GM12878 (cell line): ENCODE data around the gene LONRF2. TPM values are rescaled to one million over a fixed set of nuclear protein-coding genes. Genes with fewer than 3 reads are reported as not detected.

Experiments used
- ATAC-seq: fragments of 200-7000 bp; cut with Tn5 transposase; 3 replicates; pipeline ENCODE4 v1.9.1; 2020; ENCODE audit warnings: mild to moderate bottlenecking, moderate library complexity
- BruUV-seq: library from RNA; stranded (reverse); fragments of 400-500 nt; replicated peaks from 2 replicates; lab custom pipeline; 2021; lab: Mats Ljungman, UMichigan
- CTCF ChIA-PET: fragments of 300-600 bp; sonication (Branson Sonifier 250); formaldehyde crosslinking; extraction: SDS; loops from one replicate; lab custom pipeline; 2021; ENCODE audit warnings: inconsistent platforms; lab: Yijun Ruan, JAX
- POLR2A ChIA-PET: fragments of 350-600 bp; formaldehyde crosslinking; extraction: SDS; loops from one replicate; lab custom pipeline; 2021; ENCODE audit warnings: inconsistent platforms; lab: Charles Lee
- RAD21 ChIA-PET: fragments of 300-600 bp; sonication (Branson Sonifier 250); formaldehyde crosslinking; loops from one replicate; lab custom pipeline; 2023; ENCODE audit warnings: antibody characterized with exemption; ENCODE audit not compliant: unreplicated experiment; lab: Charles Lee
- SMC1A ChIA-PET: fragments of 300-600 bp; sonication (Branson Sonifier 250); formaldehyde crosslinking; loops from one replicate; lab custom pipeline; 2023; ENCODE audit not compliant: unreplicated experiment, uncharacterized antibody; lab: Charles Lee
- DNase-seq: peaks from one replicate; pipeline ENCODE4 v3.0.0-alpha.2; 2011; ENCODE audit warnings: low read depth, low spot score
- FAIRE-seq: peaks from 3 replicates; lab custom pipeline; 2011; peaks lifted over from hg19 to GRCh38; lab: Jason Lieb, UNC
- H2AFZ ChIP-seq: 2 replicates; pipeline ENCODE4 v1.6.0; 2011; ENCODE audit warnings: low read depth, low read length, control low read depth; ENCODE audit not compliant: control insufficient read depth
- H3K27ac ChIP-seq: 2 replicates; pipeline ENCODE4 v1.5.1; 2011; ENCODE audit warnings: control low read depth; ENCODE audit not compliant: control insufficient read depth, insufficient read depth
- H3K27me3 ChIP-seq, 2 experiments: replicated peaks in 1 of 2; 2 replicates each; pipeline versions ENCODE4 v1.6.0 to v1.6.1; 2011; ENCODE audit warnings: low read length in 1 of 2; ENCODE audit not compliant: control insufficient read depth in 2 of 2, insufficient read depth in 2 of 2
- H3K36me3 ChIP-seq, 2 experiments: 2 replicates each; pipeline ENCODE4 v1.5.1; 2011; ENCODE audit warnings: low read length in 1 of 2; ENCODE audit not compliant: control insufficient read depth in 2 of 2, insufficient read depth in 2 of 2
- H3K4me1 ChIP-seq: 2 replicates; pipeline ENCODE4 v1.6.1; 2011; ENCODE audit warnings: mild to moderate bottlenecking, low read length, moderate library complexity, mixed read lengths; ENCODE audit not compliant: control insufficient read depth, insufficient read depth
- H3K4me2 ChIP-seq: 2 replicates; pipeline ENCODE4 v1.6.0; 2011; ENCODE audit warnings: control low read depth; ENCODE audit not compliant: control insufficient read depth, insufficient read depth
- H3K4me3 ChIP-seq: fragments of 200-600 bp; sonication (generic); 2 replicates; pipeline ENCODE4 v1.5.1; 2016
- H3K79me2 ChIP-seq: 2 replicates; pipeline ENCODE4 v1.6.0; 2011; ENCODE audit warnings: low read length; ENCODE audit not compliant: control insufficient read depth, insufficient read depth
- H3K9ac ChIP-seq: 2 replicates; pipeline ENCODE4 v1.8.0; 2011; ENCODE audit warnings: low read length, control low read depth, mixed read lengths; ENCODE audit not compliant: control insufficient read depth, insufficient read depth
- H3K9me3 ChIP-seq: replicated peaks from 3 replicates; pipeline ENCODE4 v1.5.1; 2011; ENCODE audit warnings: mild to moderate bottlenecking, low read length; ENCODE audit not compliant: control insufficient read depth, insufficient read depth
- H4K20me1 ChIP-seq: 2 replicates; pipeline ENCODE4 v1.6.0; 2011; ENCODE audit not compliant: control insufficient read depth, insufficient read depth
- FOXK2 ChIP-seq: fragments of 450-650 bp; IDR thresholded peaks from 2 replicates; pipeline ENCODE4 v1.6.1; 2017; ENCODE audit warnings: mild to moderate bottlenecking, moderate library complexity
- MTA3 ChIP-seq: IDR thresholded peaks from 2 replicates; pipeline ENCODE4 v1.6.1; 2012; ENCODE audit warnings: low read length, inconsistent platforms, borderline replicate concordance
- NR2F1 ChIP-seq: fragments of 450-650 bp; conservative IDR thresholded peaks from 2 replicates; pipeline ENCODE4 v1.6.1; 2017; ENCODE audit warnings: mild to moderate bottlenecking
- PAX5 ChIP-seq: IDR thresholded peaks from 2 replicates; pipeline ENCODE4 v1.6.1; 2011; ENCODE audit warnings: low read depth, low read length, borderline replicate concordance
- RAD21 ChIP-seq: IDR thresholded peaks from 2 replicates; pipeline ENCODE4 v1.6.1; 2011; ENCODE audit warnings: mild to moderate bottlenecking, low read depth, low read length, moderate library complexity; ENCODE audit not compliant: insufficient read depth
- SKIL ChIP-seq: fragments of 450-650 bp; IDR thresholded peaks from 2 replicates; pipeline ENCODE4 v1.6.1; 2017; ENCODE audit warnings: mild to moderate bottlenecking, low read depth, inconsistent platforms; ENCODE audit not compliant: poor library complexity, severe bottlenecking
- WGBS: methylation state at CpG from one replicate; pipeline ENCODE4 v1.1.6; 2016; ENCODE audit warnings: low lambda C conversion rate; ENCODE audit not compliant: insufficient replicate concordance, insufficient coverage; ENCODE audit errors: missing lambda C conversion rate; 5-methylcytosine and 5-hydroxymethylcytosine counted together
- in situ Hi-C: fragments of 300-500 bp; cut with MboI; formaldehyde crosslinking; loops from 9 replicates; pipeline ENCODE4 v1.14.3; 2018; ENCODE audit warnings: mixed read lengths
- intact Hi-C: fragments of 100-400 bp; cut with micrococcal nuclease; formaldehyde crosslinking; loops from one replicate; pipeline ENCODE4 v1.14.2; 2022; ENCODE audit not compliant: unreplicated experiment
- polyA plus RNA-seq, 11 experiments: library from polyadenylated mRNA; depleted of rRNA in 4 of 11; unstranded in 6 of 11; stranded (reverse) in 5 of 11; fragments of >200 nt; fragmentation: Nextera tagmentation in 4 of 11; fragmentation: Illumina TruSeq in 1 of 11; extraction: Ambion mirVana in 4 of 11; extraction: Trizol in 1 of 11; gene quantifications; 1 replicate in 1 of 11; 2 replicates in 10 of 11; pipeline versions ENCODE4 v1.2.1 to v1.2.3, GENCODE V29; 2011 to 2016; ENCODE audit warnings: inconsistent platforms in 2 of 11, missing spikeins in 2 of 11, low read depth in 1 of 11
- total RNA-seq, 4 experiments: library from RNA; depleted of rRNA in 3 of 4; stranded (reverse); fragments of >200 nt in 3 of 4; fragmentation: Illumina TruSeq in 1 of 4; extraction: Trizol in 1 of 4; gene quantifications; 2 replicates each; pipeline versions ENCODE4 v1.2.1 to v1.2.3, GENCODE V29; 2013 to 2021

The LONRF2 gene
- total and polyA plus RNA-seq, 10 of the 15 experiments (the other 5 are each of a cell fraction or from before 2014, with no cell fraction given), result under 0.01 to 0.04 (median 0.01) TPM; not detected in 4

DNA sequence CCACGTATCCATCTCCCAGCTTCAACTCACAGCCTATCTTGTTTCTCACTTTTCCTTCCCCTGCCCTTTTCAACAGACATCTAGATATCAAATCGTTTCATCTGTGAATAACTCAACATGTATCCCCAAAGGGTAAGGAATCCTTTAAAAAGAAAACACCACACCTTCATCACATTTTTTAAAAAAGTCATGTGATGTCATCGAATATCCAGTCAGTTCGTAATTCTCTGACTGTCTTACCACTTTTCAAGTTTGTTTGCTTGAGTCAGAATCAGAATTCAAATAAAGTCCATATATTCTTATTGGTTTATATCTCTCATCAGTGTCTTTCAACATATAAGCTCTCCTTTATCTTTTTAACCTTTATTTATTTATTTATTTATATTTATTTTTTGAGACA lies 5.4 kb upstream of the LONRF2 start:
- ATAC-seq (no peak), FAIRE-seq (no peak), DNase-seq (no peak)
- WGBS, result 46% methylated on average over 4 of the region's 4 CpGs
- Histone ChIP-seq H4K20me1 (no peaks in the 10 kb centered on the region), H3K36me3 (no peaks in the 10 kb centered on the region), H3K4me2 (no peak overlapping the region), H3K9ac (no peak overlapping the region), H3K27ac (no peak overlapping the region), H2AFZ (no peak overlapping the region), H3K27me3 (peaks cover 0 to 8% of the 10 kb centered on the region in 2 experiments; a peak in 1 of 4 replicates), H3K79me2 (no peaks in the 10 kb centered on the region), H3K4me3 (no peak overlapping the region), H3K9me3 (no peaks in the 10 kb centered on the region), H3K4me1 (no peaks in the 10 kb centered on the region)
- intact Hi-C loops, result no loop called here
- POLR2A ChIA-PET, result no interaction called here
- in situ Hi-C loops, result no loop called here
- RAD21 ChIA-PET, result no interaction called here
- SMC1A ChIA-PET, result no interaction called here
- CTCF ChIA-PET, result no interaction called here
- BruUV-seq, result no TSS peak
- TF ChIP-seq PAX5 (no peak), NR2F1 (no peak), FOXK2 (no peak), RAD21 (no peak), MTA3 (no peak), SKIL (no peak)
